Measurements from ENCODE around the gene SNAP47. TPM values are rescaled to one million over a fixed set of nuclear protein-coding genes. Genes with fewer than 3 reads are reported as not detected.

The SNAP47 gene
- polyA plus RNA-seq, 1 donor from 2014 or later: 56.0 TPM

GRCh38 chr1:227765261-227766014 is 30.2 kb downstream of the SNAP47 start:
- peaks cover 8% of the 10 kb centered on the region for H3K36me3 ChIP-seq (ENCODE audit: insufficient read depth, low read length)
- no peaks in the 10 kb centered on the region for H3K9me3 ChIP-seq (ENCODE audit: low read length)
- no peaks in the 10 kb centered on the region for H3K9me2 ChIP-seq (ENCODE audit: insufficient read depth, low read length)
- H3K4me3 ChIP-seq (ENCODE audit: low read length): no peak overlapping the region
- H3K9ac ChIP-seq (ENCODE audit: low read length): no peak overlapping the region
- H3K27ac ChIP-seq (ENCODE audit: low read length): no peak overlapping the region
- H4K20me1 ChIP-seq (ENCODE audit: insufficient read depth): no peaks in the 10 kb centered on the region
- no peak overlapping the region for H3K4me2 ChIP-seq (ENCODE audit: low read length)
- H3K27me3 ChIP-seq (ENCODE audit: insufficient read depth, low read depth, low read length): no peaks in the 10 kb centered on the region
- H2AFZ ChIP-seq (ENCODE audit: low read depth, low read length): no peak overlapping the region
- TF ChIP-seq POLR2AphosphoS5 (IDR thresholded peaks at IDR 0.05): no peak
- no peaks in the 10 kb centered on the region for H3K79me2 ChIP-seq (replicated peaks; ENCODE audit: insufficient read depth, low read length)
- H3F3A ChIP-seq (ENCODE audit: insufficient read depth, low read length, poor library complexity, severe bottlenecking): no peaks in the 10 kb centered on the region

DNA sequence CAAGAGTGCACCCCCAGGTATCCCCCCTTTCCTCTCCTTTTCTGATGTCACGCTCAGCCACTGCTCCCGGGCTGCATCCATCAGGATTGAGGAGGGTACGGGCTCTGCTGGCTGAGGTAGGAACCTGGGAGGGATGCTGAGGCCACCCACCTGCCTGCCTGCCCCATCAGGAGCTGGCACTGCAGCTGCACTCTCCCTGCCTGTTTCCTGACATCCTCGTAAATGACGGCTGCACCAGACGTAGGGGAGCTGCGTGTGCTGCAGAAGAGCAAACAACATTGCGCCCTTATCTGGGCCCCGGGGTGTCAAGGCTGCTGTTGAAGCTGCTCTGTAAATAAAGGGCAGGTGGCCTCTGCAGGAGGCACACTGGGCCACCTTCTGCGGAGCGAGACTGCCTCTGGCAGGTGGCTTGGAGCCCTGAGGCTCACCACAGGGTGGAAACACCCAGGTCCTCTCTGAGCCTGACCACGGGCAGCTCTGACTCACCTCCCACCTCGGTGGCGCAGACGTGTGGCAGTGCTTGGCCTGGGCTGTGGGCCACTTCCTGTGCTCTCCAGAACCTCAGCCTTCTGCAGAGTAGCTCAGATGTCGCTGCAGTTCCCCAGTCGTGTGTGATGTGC is 30.9 kb downstream of the SNAP47 start:
- Histone ChIP-seq H3K79me2 (replicated peaks; ENCODE audit: insufficient read depth, low read length) (no peaks in the 10 kb centered on the region), H3K9me2 (ENCODE audit: insufficient read depth, low read length) (no peaks in the 10 kb centered on the region), H3F3A (ENCODE audit: insufficient read depth, low read length, poor library complexity, severe bottlenecking) (no peaks in the 10 kb centered on the region), H3K4me3 (ENCODE audit: low read length) (no peak overlapping the region), H3K27me3 (ENCODE audit: insufficient read depth, low read depth, low read length) (no peaks in the 10 kb centered on the region), H3K9me3 (ENCODE audit: low read length) (no peaks in the 10 kb centered on the region), H4K20me1 (ENCODE audit: insufficient read depth) (no peaks in the 10 kb centered on the region), H2AFZ (ENCODE audit: low read depth, low read length) (no peak overlapping the region), H3K27ac (ENCODE audit: low read length) (no peak overlapping the region), H3K4me2 (ENCODE audit: low read length) (no peak overlapping the region), H3K9ac (ENCODE audit: low read length) (no peak overlapping the region), H3K36me3 (ENCODE audit: insufficient read depth, low read length) (peaks cover 8% of the 10 kb centered on the region)
- TF ChIP-seq EZH2 (IDR thresholded peaks at IDR 0.05; ENCODE audit: borderline replicate concordance, insufficient read depth, low read length, poor library complexity, severe bottlenecking) (no peak), REST (IDR thresholded peaks at IDR 0.05; ENCODE audit: borderline replicate concordance) (no peak)

DNA sequence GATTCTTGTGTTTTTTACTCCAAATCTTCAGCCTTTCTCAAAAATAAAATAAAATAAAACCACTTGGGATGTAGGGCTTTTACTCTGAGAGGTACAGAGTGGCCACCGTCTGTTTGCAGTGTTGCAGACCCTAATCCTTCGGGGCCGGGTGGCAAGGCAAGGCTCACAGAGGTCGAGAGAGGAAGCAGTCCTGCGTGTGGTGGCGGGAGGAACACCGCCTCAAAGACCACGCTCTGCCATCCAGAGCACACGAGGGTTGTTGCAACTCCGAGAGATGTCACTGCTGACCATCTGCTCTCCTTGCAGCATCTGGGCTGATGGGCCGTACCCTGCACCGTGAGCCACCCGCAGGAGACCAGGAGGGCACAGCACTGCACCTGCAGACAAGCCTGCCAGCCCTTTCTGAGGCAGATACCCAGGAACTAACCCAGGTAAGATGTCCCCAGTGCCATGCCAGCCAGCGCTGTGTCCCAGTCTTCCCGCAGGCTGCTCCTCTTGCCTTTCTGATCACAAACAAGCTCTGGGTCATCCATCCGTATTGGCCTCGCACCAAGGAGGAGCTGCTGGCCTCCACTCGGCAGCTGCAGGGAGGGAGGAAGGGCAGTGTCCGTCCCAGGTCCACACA is 31.5 kb downstream of the SNAP47 start:
- Histone ChIP-seq H3F3A (ENCODE audit: insufficient read depth, low read length, poor library complexity, severe bottlenecking) (no peaks in the 10 kb centered on the region), H3K79me2 (replicated peaks; ENCODE audit: insufficient read depth, low read length) (no peaks in the 10 kb centered on the region), H2AFZ (ENCODE audit: low read depth, low read length) (no peak overlapping the region), H3K9me3 (ENCODE audit: low read length) (no peaks in the 10 kb centered on the region), H3K27ac (ENCODE audit: low read length) (no peak overlapping the region), H3K36me3 (ENCODE audit: insufficient read depth, low read length) (peaks cover 8% of the 10 kb centered on the region), H3K27me3 (ENCODE audit: insufficient read depth, low read depth, low read length) (no peaks in the 10 kb centered on the region), H3K4me3 (ENCODE audit: low read length) (no peak overlapping the region), H3K9me2 (ENCODE audit: insufficient read depth, low read length) (no peaks in the 10 kb centered on the region), H3K9ac (ENCODE audit: low read length) (no peak overlapping the region), H4K20me1 (ENCODE audit: insufficient read depth) (no peaks in the 10 kb centered on the region), H3K4me2 (ENCODE audit: low read length) (no peak overlapping the region)
- TF ChIP-seq REST (IDR thresholded peaks at IDR 0.05; ENCODE audit: borderline replicate concordance) (no peak), POLR2AphosphoS5 (IDR thresholded peaks at IDR 0.05) (no peak)
